D721Med (cell line): Measurements from ENCODE around the gene BBS9.

ENCODE experiments used
- DNase-seq: peaks from one replicate; pipeline ENCODE4 v3.0.0; 2011; ENCODE audit warnings: low spot score; ENCODE audit not compliant: insufficient read length
- FAIRE-seq: peaks from 2 replicates; lab custom pipeline; 2011; peaks lifted over from hg19 to GRCh38; lab: Jason Lieb, UNC
- TF ChIP-seq, protein P1 (sequence below): IDR thresholded peaks from 2 replicates; pipeline ENCODE4 v1.5.1; 2012; ENCODE audit warnings: mild to moderate bottlenecking, control low read depth; ENCODE audit not compliant: insufficient read depth; ENCODE audit errors: missing control alignments

BBS9 gene

DNA sequence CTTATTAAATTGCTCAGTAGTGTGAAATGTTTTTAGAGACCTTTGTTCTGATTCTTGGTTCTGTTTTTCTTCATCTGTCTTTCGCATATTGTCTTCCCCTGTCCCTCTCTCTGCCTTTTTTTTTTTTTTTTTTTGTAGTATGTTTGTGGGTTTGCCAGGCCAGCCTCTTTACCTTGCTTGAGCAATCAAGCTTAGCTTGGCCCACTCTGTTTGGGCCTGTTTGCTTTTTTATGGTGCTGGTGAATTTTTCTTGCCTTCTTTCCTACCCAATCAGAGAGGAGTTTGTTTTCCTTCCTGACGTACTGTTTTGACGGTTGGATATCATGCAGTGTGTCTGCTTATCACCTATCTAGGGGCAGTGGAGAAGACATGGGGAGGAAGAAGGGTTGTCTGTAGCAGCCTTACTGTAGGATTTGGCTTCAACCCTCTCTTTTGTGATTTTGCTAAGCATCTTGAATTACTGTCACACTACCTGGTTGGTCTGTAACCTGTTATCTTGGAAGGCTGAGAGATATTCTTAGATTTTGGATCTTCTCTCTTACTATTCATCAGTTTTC lies 64.0 kb downstream of the BBS9 start:
- FAIRE-seq (no peak), DNase-seq (no peak)
- TF ChIP-seq, protein P1, sequence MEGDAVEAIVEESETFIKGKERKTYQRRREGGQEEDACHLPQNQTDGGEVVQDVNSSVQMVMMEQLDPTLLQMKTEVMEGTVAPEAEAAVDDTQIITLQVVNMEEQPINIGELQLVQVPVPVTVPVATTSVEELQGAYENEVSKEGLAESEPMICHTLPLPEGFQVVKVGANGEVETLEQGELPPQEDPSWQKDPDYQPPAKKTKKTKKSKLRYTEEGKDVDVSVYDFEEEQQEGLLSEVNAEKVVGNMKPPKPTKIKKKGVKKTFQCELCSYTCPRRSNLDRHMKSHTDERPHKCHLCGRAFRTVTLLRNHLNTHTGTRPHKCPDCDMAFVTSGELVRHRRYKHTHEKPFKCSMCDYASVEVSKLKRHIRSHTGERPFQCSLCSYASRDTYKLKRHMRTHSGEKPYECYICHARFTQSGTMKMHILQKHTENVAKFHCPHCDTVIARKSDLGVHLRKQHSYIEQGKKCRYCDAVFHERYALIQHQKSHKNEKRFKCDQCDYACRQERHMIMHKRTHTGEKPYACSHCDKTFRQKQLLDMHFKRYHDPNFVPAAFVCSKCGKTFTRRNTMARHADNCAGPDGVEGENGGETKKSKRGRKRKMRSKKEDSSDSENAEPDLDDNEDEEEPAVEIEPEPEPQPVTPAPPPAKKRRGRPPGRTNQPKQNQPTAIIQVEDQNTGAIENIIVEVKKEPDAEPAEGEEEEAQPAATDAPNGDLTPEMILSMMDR, result no peak

- no peak for FAIRE-seq
- DNase-seq, result no peak
Measured at GRCh38 chr7:33195264-33195663, 65.9 kb downstream of the BBS9 start.

GRCh38 chr7:33196221-33196620 lies 66.9 kb downstream of the BBS9 start:
- TF ChIP-seq, protein P1, result no peak
- FAIRE-seq (no peak), DNase-seq (no peak)

More at GRCh38 chr7:33195264-33195663, 65.9 kb downstream of the BBS9 start:
- TF ChIP-seq, protein P1, result no peak

DNA sequence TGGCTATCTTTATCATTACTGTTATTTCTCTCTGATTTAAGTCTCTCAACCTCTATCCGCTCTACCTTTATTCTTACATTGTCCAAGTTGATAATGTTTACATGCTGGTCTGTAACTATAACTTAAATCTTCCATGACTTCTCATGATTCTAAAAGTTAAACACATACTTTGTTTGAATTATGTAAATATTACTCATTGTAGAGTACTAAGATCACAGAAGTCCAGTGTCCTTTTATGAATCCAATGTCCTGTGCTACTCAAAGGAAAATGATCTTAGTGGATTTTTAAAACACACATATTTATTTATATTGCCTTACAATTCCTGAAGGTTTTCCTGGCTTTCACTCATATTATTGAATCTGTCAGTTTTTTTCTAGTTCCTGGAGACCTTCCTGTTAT lies 70.9 kb downstream of the BBS9 start:
- TF ChIP-seq, protein P1, result no peak
- no peak for DNase-seq
- FAIRE-seq, result no peak

DNA sequence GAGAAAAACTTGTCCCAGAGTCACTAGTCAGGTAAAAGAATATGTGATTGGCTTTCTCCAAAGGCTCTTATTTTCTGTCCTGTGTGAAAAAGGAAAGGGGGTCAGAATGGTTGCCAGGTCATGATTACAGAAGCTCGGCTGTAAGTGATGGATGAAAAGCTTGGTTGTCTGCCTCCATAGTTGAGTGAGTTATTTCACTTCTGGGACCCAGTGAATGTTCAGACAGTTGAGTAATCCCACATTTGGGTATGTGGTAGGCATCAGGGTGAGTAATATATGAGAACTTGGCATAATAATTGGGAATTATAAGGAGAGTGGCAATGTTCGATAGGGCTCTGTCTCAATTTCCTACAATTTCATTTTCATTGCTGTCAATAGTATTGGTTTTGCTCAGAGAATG lies 72.5 kb downstream of the BBS9 start:
- TF ChIP-seq, protein P1, result no peak
- DNase-seq (no peak), FAIRE-seq (no peak)

DNA sequence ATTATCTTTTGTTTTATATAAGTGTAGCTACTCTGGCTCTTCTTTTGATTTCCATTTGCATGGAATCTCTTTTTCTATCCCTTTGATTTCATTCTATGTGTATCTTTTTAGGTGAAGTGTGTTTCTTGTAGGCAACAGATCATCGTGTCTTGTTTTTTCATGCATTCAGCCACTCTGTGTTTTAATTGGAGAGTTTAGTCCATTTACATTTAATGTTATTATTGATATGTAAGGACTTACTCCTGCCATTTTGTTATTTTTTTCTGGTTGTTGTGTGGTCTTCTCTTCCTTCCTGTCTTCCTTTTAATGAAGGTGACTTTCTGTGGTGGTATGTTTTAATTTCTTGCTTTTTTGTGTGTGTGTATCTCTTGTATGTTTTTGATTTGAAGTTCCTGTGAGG lies 81.6 kb downstream of the BBS9 start:
- TF ChIP-seq, protein P1, result no peak
- DNase-seq (no peak), FAIRE-seq (no peak)

DNA sequence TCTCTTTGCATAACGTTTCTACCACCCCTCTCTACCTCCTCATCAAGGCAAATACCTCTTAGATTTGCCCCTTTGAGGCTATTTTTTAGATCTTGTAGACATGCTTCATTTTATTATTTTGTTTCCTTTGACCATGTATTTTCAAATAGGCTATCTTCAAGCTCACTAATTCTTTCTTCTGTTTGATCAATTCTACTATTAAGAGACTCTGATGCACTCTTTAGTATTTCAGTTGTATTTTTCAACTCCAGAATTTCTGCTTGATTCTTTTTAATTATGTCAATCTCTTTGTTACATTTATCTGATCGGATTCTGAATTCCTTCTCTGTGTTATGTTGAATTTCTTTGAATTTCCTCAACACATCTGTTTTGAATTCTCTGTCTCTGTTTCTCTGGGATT lies 82.8 kb downstream of the BBS9 start:
- TF ChIP-seq, protein P1, result no peak
- DNase-seq (no peak), FAIRE-seq (no peak)
